Keratinocyte (primary cell): ENCODE data around the gene SWAP70. TPM values are rescaled to one million over a fixed set of nuclear protein-coding genes. Genes with fewer than 3 reads are reported as not detected.

ENCODE experiments used
- DNase-seq: peaks from one replicate; pipeline ENCODE4 v3.0.0-alpha.2; 2011; ENCODE audit warnings: low read depth, missing footprints, low spot score
- FAIRE-seq: peaks from 2 replicates; lab custom pipeline; 2011; peaks lifted over from hg19 to GRCh38; lab: Jason Lieb, UNC
- H2AFZ ChIP-seq: 2 replicates; pipeline ENCODE4 v1.6.0; 2012; ENCODE audit warnings: low read length, control low read depth, inconsistent platforms; ENCODE audit not compliant: control insufficient read depth
- H3K27ac ChIP-seq: 2 replicates; pipeline ENCODE4 v1.5.1; 2011; ENCODE audit warnings: low read length; ENCODE audit not compliant: control insufficient read depth, insufficient read depth
- H3K27me3 ChIP-seq: 3 replicates; pipeline ENCODE4 v1.6.0; 2011; ENCODE audit warnings: low read length; ENCODE audit not compliant: control insufficient read depth, insufficient read depth; ENCODE audit errors: extremely low read depth
- H3K36me3 ChIP-seq, 2 experiments: 2 replicates in 1 of 2; 3 replicates in 1 of 2; pipeline ENCODE4 v1.5.1; 2011; ENCODE audit warnings: low read length in 2 of 2, mild to moderate bottlenecking in 1 of 2; ENCODE audit not compliant: control insufficient read depth in 2 of 2, insufficient read depth in 2 of 2; ENCODE audit errors: extremely low read depth in 1 of 2
- H3K4me1 ChIP-seq: 3 replicates; pipeline ENCODE4 v1.5.1; 2011; ENCODE audit warnings: low read length; ENCODE audit not compliant: control insufficient read depth, insufficient read depth; ENCODE audit errors: extremely low read depth
- H3K4me2 ChIP-seq: 3 replicates; pipeline ENCODE4 v1.6.0; 2011; ENCODE audit warnings: low read depth, low read length; ENCODE audit not compliant: control insufficient read depth, insufficient read depth; ENCODE audit errors: extremely low read depth
- H3K4me3 ChIP-seq, 3 experiments: fragments of 200-600 bp in 1 of 3; sonication (generic) in 1 of 3; 2 replicates in 2 of 3; 3 replicates in 1 of 3; pipeline ENCODE4 v1.5.1; 2011 to 2016; ENCODE audit warnings: low read length in 3 of 3, mild to moderate bottlenecking in 3 of 3, control low read depth in 2 of 3, inconsistent platforms in 1 of 3, low read depth in 1 of 3, mixed read lengths in 1 of 3, mixed run types in 1 of 3, moderate library complexity in 1 of 3; ENCODE audit not compliant: control insufficient read depth in 2 of 3, insufficient read depth in 2 of 3; ENCODE audit errors: extremely low read depth in 1 of 3
- H3K79me2 ChIP-seq: 2 replicates; pipeline ENCODE4 v1.6.0; 2012; ENCODE audit warnings: low read length; ENCODE audit not compliant: control insufficient read depth, insufficient read depth
- H3K9ac ChIP-seq: 3 replicates; pipeline ENCODE4 v1.6.0; 2011; ENCODE audit warnings: low read length; ENCODE audit not compliant: control insufficient read depth, insufficient read depth; ENCODE audit errors: extremely low read depth
- H3K9me1 ChIP-seq: 3 replicates; pipeline ENCODE4 v1.6.0; 2011; ENCODE audit warnings: low read length; ENCODE audit not compliant: control insufficient read depth, insufficient read depth; ENCODE audit errors: extremely low read depth
- H3K9me3 ChIP-seq: 2 replicates; pipeline ENCODE4 v1.5.1; 2012; ENCODE audit warnings: low read depth, low read length; ENCODE audit not compliant: control insufficient read depth
- H4K20me1 ChIP-seq: 3 replicates; pipeline ENCODE4 v1.6.0; 2011; ENCODE audit warnings: low read length; ENCODE audit not compliant: control insufficient read depth, insufficient read depth; ENCODE audit errors: extremely low read depth
- EZH2 ChIP-seq: IDR thresholded peaks from one replicate; pipeline ENCODE4 v1.6.1; 2012; ENCODE audit warnings: inconsistent platforms, mild to moderate bottlenecking, low read length, moderate library complexity
- dilution Hi-C: fragments of 300-500 bp; cut with MboI; formaldehyde crosslinking; loops from one replicate; pipeline ENCODE4 v1.7.0; 2020; ENCODE audit warnings: low sequenced_read_pairs; ENCODE audit not compliant: extremely low pct_ligation_motif_present
- polyA plus RNA-seq, 5 experiments: library from polyadenylated mRNA; depleted of rRNA in 3 of 5; stranded (reverse) in 3 of 5; stranded (forward) in 1 of 5; unstranded in 1 of 5; fragments of >200 nt; gene quantifications; 1 replicate in 1 of 5; 2 replicates in 3 of 5; 3 replicates in 1 of 5; pipeline versions ENCODE4 v1.2.1 to v1.2.3, GENCODE V29; 2011 to 2012; ENCODE audit warnings: missing spikeins in 2 of 5, low read depth in 1 of 5, low replicate concordance in 1 of 5
- TF ChIP-seq, protein P1 (sequence below), 3 experiments: IDR thresholded peaks in 1 of 3; conservative IDR thresholded peaks in 1 of 3; optimal IDR thresholded peaks in 1 of 3; 2 replicates in 2 of 3; 3 replicates in 1 of 3; pipeline versions ENCODE3 to v1.5.1; 2011; ENCODE audit warnings: low read length in 3 of 3, mild to moderate bottlenecking in 3 of 3, moderate library complexity in 2 of 3, control low read depth in 1 of 3, inconsistent platforms in 1 of 3; ENCODE audit not compliant: insufficient read depth in 2 of 3; ENCODE audit errors: extremely low read depth in 1 of 3

Gene SWAP70
- polyA plus RNA-seq, 1 donor (not counting 4 experiments of a cell fraction or from before 2014, with no cell fraction given): 28.5 TPM

DNA sequence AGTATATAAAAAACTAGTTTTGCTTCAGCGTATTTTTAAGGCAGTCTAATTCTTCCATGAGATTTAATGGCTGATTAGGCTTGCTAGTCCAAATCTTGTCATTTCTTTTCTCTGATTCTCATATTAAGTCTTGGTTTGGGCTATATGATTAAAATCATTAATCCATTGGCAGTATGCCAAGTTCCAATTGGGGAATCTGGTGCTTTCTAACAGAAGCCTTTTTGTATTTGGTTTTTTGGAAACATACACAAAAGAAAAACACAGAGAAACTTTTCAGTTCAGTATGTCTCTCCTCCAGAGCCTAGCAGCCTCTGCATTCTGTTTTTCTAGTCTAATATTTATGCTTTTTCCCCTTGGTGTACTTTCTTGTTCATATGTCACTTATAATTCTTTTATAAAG is 37.9 kb downstream of the SWAP70 start:
- no peak overlapping the region for H3K4me2 ChIP-seq
- no peaks in the 10 kb centered on the region for H3K27me3 ChIP-seq
- DNase-seq: no peak
- H3K9me1 ChIP-seq: no peaks in the 10 kb centered on the region
- H3K4me1 ChIP-seq: no peaks in the 10 kb centered on the region
- H2AFZ ChIP-seq: no peak overlapping the region
- H4K20me1 ChIP-seq: no peaks in the 10 kb centered on the region
- no peak overlapping the region for H3K9ac ChIP-seq
- peaks cover 0 to 2% of the 10 kb centered on the region in 2 experiments for H3K36me3 ChIP-seq
- H3K4me3 ChIP-seq: no peak overlapping the region
- no peak for FAIRE-seq
- H3K27ac ChIP-seq: no peak overlapping the region
- H3K79me2 ChIP-seq: peaks cover 33% of the 10 kb centered on the region
- no peaks in the 10 kb centered on the region for H3K9me3 ChIP-seq
- dilution Hi-C loops: no loop called here
- TF ChIP-seq, protein P1, sequence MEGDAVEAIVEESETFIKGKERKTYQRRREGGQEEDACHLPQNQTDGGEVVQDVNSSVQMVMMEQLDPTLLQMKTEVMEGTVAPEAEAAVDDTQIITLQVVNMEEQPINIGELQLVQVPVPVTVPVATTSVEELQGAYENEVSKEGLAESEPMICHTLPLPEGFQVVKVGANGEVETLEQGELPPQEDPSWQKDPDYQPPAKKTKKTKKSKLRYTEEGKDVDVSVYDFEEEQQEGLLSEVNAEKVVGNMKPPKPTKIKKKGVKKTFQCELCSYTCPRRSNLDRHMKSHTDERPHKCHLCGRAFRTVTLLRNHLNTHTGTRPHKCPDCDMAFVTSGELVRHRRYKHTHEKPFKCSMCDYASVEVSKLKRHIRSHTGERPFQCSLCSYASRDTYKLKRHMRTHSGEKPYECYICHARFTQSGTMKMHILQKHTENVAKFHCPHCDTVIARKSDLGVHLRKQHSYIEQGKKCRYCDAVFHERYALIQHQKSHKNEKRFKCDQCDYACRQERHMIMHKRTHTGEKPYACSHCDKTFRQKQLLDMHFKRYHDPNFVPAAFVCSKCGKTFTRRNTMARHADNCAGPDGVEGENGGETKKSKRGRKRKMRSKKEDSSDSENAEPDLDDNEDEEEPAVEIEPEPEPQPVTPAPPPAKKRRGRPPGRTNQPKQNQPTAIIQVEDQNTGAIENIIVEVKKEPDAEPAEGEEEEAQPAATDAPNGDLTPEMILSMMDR (optimal IDR thresholded peaks at IDR 0.05 in 1 of 3, IDR thresholded peaks at IDR 0.05 in 1 of 3, conservative IDR thresholded peaks at IDR 0.05 in 1 of 3; ENCODE audit: extremely low read depth in 1 of 3, insufficient read depth in 2 of 3, low read length in 3 of 3): no peak

- no peak overlapping the region for H3K4me2 ChIP-seq
- no peak for DNase-seq
- no peak overlapping the region for H3K9ac ChIP-seq
- peaks cover 43% of the 10 kb centered on the region for H3K79me2 ChIP-seq
- TF ChIP-seq EZH2: no peak
- TF ChIP-seq, protein P1 (optimal IDR thresholded peaks at IDR 0.05 in 1 of 3, IDR thresholded peaks at IDR 0.05 in 1 of 3, conservative IDR thresholded peaks at IDR 0.05 in 1 of 3; ENCODE audit: extremely low read depth in 1 of 3, insufficient read depth in 2 of 3, low read length in 3 of 3): no peak
- H3K4me3 ChIP-seq: no peak overlapping the region
- H2AFZ ChIP-seq: no peak overlapping the region
- no peaks in the 10 kb centered on the region for H3K9me1 ChIP-seq
- dilution Hi-C loops: no loop called here
- H3K9me3 ChIP-seq: no peaks in the 10 kb centered on the region
- H3K4me1 ChIP-seq: no peaks in the 10 kb centered on the region
- no peaks in the 10 kb centered on the region for H3K27me3 ChIP-seq
- no peak overlapping the region for H3K27ac ChIP-seq
- H3K36me3 ChIP-seq: peaks cover 0 to 2% of the 10 kb centered on the region in 2 experiments
- H4K20me1 ChIP-seq: no peaks in the 10 kb centered on the region
- no peak for FAIRE-seq
Measured at GRCh38 chr11:9703280-9703679, 39.4 kb downstream of the SWAP70 start.
